Kidney capillary endothelial cell (primary cell): Measurements from ENCODE around the gene LAMC1.

Experiments used
- DNase-seq: peaks from one replicate; pipeline ENCODE4 v3.0.0-alpha.2; 2018; ENCODE audit warnings: low spot score

The LAMC1 gene

DNA sequence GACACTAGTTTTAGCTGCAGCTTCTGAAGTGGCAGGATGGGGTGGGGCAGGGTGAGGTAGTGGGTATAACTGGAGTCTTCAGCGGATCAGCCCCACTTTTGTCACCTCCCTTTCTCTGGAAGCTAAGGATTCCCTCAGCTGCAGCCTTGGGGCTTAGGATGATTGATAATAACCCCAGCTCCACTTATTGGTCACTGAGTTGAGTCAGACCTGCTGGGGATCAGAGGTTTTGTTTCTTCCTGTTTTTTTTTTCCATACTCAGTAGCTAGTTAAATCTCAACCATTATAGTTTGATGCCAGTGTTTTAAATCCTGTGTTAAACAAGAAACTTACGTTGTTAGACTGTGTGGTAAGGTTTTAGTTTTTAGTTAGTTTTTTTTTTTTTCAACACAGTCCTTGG lies 57.2 kb downstream of the LAMC1 start:
- DNase-seq: no peak

GRCh38 chr1:183081402-183082120 lies 58.3 kb downstream of the LAMC1 start:
- DNase-seq: no peak

GRCh38 chr1:183082650-183083049 lies 59.4 kb downstream of the LAMC1 start:
- DNase-seq: no peak

- no peak for DNase-seq
Measured at GRCh38 chr1:183087001-183087400, 63.8 kb downstream of the LAMC1 start.

DNA sequence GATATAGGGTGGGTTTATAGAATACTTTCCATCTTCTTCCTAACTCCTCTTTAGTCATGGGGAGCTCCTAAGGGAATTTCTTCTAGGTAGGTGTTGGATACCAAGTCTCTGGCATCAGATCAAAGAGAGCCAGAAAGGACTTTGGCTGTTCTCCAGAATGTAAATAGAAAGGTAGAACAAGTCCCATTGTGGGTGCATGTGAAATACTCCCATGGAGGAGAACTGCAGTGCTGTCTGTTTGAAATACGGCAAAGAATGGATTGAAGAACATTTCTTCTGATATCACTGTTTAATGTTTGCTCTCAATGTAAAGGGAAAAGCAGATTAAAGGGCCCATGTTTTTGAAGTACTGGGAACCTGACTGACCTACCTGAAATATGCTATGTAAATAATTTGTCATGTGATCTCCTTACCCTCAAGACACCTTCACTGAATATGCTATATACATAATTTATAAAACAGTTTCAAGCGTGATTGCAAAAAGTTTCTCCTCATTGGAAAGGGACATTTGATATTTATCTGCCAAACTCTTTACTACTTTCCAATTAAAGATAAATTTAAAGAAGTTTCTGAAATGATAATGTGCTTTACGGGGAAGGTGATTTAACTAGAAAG lies 65.9 kb downstream of the LAMC1 start:
- no peak for DNase-seq

DNA sequence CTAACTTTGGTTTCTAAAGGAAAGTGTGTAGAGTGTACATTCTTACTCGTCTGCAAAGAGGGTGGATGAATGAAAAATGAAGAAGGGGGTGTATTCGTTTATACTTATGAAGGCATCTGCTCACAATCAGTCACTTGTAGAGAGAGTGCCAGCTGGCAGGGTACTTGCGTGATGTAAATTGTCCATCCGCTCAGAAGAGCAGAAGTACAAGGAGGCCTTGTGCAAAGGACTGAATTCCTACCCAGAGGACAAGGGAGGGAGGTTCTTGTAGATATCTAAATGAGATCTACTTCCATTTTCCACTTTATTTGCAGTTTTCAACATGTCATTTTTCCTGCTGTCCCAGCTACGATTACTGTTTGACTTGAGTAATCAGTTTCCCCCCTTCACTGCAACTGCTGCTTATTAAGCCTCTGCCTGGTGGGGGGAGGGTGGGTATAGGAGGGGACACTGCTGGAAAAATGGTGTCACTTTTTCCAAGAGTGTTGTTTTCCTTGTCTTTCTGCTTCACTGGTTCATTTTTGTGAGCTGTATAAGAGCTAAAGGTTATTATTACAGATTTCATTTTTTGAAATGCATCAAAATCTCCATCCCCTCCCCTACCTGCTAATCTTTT lies 67.3 kb downstream of the LAMC1 start:
- DNase-seq: no peak

DNA sequence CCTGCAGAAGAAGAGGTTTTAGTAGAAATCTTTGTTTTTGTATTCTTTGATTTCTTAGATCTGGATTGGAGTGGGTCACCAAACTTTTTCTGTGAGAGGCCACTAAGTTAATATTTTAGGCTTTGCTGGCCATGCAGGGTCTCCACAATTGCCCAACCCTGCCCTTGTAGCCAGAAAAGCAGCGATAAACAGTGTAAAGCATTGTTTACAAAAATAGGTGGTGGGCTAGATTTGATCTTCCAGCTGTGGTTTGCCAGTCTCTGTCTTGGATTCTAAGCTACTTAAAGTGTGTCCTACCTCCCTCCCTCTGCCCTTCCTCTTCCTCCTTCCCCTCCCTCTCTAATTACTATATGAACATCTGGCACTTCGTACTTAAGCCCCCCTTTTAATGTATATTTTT lies 68.0 kb downstream of the LAMC1 start:
- DNase-seq: no peak

DNA sequence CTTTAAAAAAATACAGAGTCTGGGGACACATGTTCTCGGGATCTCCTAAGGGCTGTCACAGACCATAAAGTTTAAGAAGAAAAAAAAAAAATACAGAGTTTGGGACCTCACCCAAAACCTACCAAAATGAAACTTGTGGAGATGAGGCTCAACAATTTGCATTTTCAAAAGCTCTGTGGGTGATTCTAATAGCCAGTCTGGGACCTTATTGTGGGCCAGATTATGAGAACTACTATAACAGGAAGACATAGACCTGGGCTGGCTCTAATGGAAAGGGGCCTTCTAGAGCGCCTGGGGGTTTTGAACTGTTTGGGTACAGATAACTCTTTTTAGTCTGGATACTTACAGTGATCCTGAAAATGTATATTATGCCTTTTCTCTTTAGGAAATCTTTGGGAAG lies 69.1 kb downstream of the LAMC1 start:
- no peak for DNase-seq

DNA sequence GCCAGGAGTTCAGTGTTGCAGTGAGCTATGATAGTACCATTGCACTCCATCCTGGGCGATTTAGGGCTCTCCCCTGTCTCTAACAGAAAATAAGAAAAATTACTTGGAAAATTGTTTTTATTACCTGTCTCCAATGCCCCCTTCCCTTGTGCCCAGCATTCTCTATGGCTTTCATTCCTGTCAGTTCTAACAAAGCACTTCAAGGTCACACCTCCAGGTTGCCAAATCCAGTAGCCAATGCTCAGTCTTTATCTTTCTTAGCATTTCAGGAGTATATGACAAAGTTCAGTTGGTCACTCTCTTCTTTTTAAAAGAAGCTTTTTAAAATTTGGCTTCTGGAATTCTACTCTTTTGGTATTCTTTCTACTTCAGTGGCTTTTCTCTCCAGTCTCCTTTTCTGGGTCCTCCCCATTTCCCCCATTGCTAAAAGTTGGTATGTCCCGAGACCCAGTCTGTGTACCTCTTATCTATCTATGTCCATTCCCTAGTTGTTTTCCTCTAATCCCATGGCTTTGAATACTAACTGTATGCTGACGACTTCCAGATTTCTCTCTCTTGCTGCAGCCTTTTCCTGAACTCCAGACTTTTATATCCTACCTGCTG lies 69.9 kb downstream of the LAMC1 start:
- DNase-seq: no peak

- DNase-seq: no peak
Measured at GRCh38 chr1:183093786-183094298, 70.6 kb downstream of the LAMC1 start.

GRCh38 chr1:183094351-183094750 lies 71.1 kb downstream of the LAMC1 start:
- DNase-seq: no peak

DNA sequence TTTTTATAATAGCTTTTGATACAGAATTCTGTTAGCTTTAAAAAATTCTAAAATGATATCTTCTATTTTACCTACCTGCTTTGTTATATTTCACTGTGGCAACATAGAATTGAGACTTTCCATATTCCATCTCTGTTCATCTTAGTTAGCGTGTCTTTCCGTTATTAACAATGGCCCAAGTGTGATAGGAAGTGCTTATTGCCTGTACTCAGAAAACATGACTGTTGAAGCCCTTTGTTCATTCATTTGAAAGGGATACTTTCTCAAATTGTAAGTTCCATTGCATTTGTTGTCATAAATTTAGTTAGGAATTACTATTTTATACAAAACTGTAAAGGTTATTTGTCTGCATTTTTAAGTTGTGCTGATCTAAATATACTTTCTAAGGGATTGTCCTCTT lies 73.1 kb downstream of the LAMC1 start:
- no peak for DNase-seq

GRCh38 chr1:183096894-183097293 lies 73.7 kb downstream of the LAMC1 start:
- no peak for DNase-seq

DNA sequence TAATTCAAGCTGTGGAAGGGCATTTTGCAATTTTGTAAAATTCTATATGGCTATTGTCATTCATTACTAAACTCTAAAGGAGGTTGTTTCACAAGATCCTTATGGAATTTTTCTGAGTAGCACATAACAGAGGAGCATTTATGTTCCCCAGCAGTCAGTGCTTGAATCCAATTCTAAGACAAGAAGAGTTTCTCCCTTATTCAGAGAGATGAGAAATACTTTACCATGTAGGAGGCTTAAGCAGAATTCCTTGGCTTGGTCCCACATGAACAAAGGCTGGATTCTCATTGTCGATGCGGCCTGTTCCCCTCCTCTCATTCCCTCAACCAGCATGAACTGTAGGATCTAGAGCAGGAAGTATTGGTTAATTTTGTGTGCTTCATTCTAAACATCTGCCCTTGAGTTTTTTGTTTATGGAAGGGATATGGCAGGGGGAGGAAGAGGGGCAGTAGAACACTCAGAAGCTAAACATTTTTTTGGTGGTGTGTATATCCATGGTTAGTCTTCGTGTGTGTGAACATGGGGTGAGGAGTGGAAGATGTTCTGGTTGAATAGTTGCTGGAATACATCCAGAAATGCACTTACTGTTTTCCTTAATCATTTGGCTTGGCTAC lies 74.3 kb downstream of the LAMC1 start:
- DNase-seq: no peak

- no peak for DNase-seq
Measured at GRCh38 chr1:183098317-183098716, 75.1 kb downstream of the LAMC1 start.

DNA sequence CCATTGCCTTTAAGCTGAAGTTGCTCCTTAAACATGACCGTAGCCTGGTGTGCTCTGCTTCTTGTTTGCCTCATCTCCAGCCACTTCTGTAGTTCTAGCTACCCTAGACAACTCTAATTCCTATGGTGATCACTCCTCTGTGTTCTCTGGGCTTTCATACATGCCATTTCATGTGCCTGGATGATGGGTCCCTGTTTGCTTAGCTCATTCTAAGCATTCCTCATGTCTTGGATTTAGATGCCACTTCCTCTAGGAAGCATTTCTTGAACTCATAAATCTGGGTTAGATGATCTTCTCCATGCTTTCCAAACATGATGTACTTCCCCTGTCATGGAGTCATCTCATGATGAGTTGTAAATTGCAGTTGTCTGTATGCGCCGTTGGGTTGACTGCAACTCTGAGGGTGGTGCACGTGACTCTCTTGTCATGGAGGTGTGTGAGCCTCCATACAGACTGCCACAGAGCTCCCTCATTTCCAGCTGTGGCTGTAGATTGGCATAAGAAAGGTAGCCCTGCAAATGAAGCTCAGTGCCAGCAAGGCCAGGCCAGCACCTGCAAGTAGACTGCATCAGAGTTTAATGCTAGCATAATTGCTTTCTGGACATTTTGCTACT lies 77.2 kb downstream of the LAMC1 start:
- no peak for DNase-seq

DNA sequence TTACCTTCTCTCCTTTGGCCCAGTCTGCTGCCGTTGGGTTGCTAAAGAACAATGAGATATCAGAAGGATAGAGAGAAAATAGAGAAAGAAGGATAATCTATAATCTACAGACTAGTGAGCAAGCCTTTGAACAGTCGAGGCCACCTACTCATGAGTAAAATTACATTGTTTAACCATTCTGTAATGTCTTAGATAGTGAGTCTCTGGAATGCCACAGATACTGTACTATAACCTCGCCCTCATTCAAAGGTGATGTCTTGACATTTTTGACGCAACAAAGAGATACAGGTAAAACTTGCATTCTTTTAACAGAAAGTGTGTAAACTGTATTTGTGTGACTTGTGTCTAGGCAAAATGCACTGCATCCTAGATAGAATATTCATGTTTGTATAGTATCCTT lies 77.9 kb downstream of the LAMC1 start:
- DNase-seq: no peak

- no peak for DNase-seq
Measured at GRCh38 chr1:183101841-183102276, 78.6 kb downstream of the LAMC1 start.

DNA sequence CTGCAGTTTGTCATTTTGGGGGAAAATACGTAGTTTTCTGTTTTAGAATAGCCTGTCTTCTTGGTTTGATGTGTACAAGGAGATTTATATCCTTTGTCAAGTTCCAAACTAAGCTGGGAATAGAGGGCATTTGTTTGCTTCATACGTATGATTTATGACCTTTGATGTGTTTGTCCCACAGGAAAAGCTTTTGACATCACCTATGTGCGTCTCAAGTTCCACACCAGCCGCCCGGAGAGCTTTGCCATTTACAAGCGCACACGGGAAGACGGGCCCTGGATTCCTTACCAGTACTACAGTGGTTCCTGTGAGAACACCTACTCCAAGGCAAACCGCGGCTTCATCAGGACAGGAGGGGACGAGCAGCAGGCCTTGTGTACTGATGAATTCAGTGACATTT lies 79.9 kb downstream of the LAMC1 start:
- DNase-seq: no peak

DNA sequence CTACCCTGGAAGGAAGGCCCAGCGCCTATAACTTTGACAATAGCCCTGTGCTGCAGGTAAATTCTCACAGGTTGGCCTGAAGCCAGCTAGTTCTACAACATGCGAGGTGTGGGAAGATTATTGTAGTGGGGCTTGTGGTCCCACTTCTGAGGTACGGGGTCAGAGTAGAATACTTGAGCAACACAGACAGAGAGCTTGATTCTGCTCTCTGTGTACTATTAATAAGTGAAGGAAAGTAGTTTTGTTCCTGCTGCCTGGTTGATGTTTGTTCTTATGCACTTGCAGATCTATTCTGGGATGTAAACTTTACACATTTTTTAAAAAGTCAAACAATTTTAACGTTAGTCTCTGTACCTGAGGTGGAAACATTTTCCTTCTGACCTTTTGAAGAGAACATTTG lies 80.4 kb downstream of the LAMC1 start:
- no peak for DNase-seq

DNA sequence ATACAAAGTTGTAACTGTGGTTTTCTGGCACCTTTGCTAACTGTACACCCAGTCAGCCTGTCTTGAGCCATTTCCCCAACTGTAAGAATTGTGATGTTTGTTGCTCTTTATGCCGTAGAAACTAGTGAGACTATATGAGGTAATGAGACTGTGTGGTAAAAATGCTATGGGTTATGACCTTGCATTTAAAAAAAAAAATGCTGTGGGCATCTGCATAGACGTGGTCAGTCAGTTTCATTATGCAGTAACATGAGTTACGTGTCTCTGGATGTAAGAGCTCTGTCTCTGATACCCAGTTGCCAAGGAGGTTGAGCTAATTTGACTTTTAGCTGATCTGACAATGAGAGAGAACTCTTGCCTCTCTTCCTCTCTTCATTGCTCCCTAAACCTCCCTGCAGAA lies 82.2 kb downstream of the LAMC1 start:
- no peak for DNase-seq

DNA sequence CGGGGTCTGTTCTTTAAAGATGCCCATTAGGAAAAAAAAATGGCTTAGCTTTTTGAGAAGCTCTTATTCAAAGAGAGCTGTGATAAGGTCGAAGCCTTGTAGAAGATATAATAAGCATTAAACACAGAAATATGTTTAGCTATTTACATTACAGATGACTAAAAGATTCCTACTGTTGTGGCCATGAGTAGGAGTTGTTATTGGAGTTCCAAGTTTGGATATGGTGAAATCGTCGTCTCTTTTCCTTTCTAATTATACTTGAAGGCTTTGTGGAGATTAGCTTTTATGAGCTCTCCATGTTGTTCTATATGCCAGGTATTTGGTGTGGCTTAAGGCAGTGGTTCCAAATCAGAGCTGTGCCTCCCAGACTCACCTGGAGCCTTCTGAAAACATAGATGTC lies 82.9 kb downstream of the LAMC1 start:
- DNase-seq: no peak
